Measurements from ENCODE around the gene COL26A1.
"Not testable (repeated sequence)": the region's sequence is repeated elsewhere in the genome, so short reads cannot be mapped to it uniquely, and the experiment has no call there.

The COL26A1 gene

GRCh38 chr7:101602484-101603241 lies 240.0 kb downstream of the COL26A1 start:
- TF ChIP-seq CTCF (IDR thresholded peaks at IDR 0.05; ENCODE audit: low read depth, low read length): peak; percentile 96
- peak; percentile 75 to 78 for DNase-seq (ENCODE audit: low read depth in 2 of 2)
- H3K4me3 ChIP-seq (replicated peaks in 1 of 2; ENCODE audit: low read depth in 2 of 2, low read length in 2 of 2): no peak overlapping the region

- no peak for TF ChIP-seq CTCF (IDR thresholded peaks at IDR 0.05; ENCODE audit: low read depth, low read length)
- no peak for DNase-seq (ENCODE audit: low read depth in 2 of 2)
- no peak overlapping the region for H3K4me3 ChIP-seq (replicated peaks in 1 of 2; ENCODE audit: low read depth in 2 of 2, low read length in 2 of 2)
These were observed 241.8 kb downstream of the COL26A1 start for GRCh38 chr7:101604331-101604933.

- DNase-seq (ENCODE audit: low read depth in 2 of 2); H3K4me3 ChIP-seq (replicated peaks in 1 of 2; ENCODE audit: low read depth in 2 of 2, low read length in 2 of 2): not testable (repeated sequence)
These were observed 242.3 kb downstream of the COL26A1 start for GRCh38 chr7:101604934-101605332.

GRCh38 chr7:101605611-101606497 lies 243.2 kb downstream of the COL26A1 start:
- TF ChIP-seq CTCF (IDR thresholded peaks at IDR 0.05; ENCODE audit: low read depth, low read length): no peak
- H3K4me3 ChIP-seq (replicated peaks in 1 of 2; ENCODE audit: low read depth in 2 of 2, low read length in 2 of 2): no peak overlapping the region
- DNase-seq (ENCODE audit: low read depth in 2 of 2): no peak

- DNase-seq (ENCODE audit: low read depth in 2 of 2): no peak
- no peak for TF ChIP-seq CTCF (IDR thresholded peaks at IDR 0.05; ENCODE audit: low read depth, low read length)
- H3K4me3 ChIP-seq (replicated peaks in 1 of 2; ENCODE audit: low read depth in 2 of 2, low read length in 2 of 2): no peak overlapping the region
These were observed 243.8 kb downstream of the COL26A1 start for GRCh38 chr7:101606498-101606923.
